Prostate gland (tissue), 2 donors: ENCODE data around the gene DOLK. TPM values are rescaled to one million over a fixed set of nuclear protein-coding genes. Genes with fewer than 3 reads are reported as not detected.
A peak's percentile ranks its signal among the peaks of the same experiment; 100 is the strongest.

ENCODE experiments used
- DNase-seq: peaks from one replicate; pipeline ENCODE4 v3.0.0-alpha.2; 2019; ENCODE audit warnings: low spot score
- H3K27ac ChIP-seq, 2 donors: fragments of 200-600 bp; sonication (generic); 2 replicates each; pipeline ENCODE4 v1.5.1; 2017 to 2019
- H3K27me3 ChIP-seq: fragments of 200-600 bp; sonication (generic); replicated peaks from 2 replicates; pipeline ENCODE4 v1.5.1; 2019; ENCODE audit not compliant: insufficient read depth
- H3K36me3 ChIP-seq, 2 donors: fragments of 200-600 bp; sonication (generic); 1 replicate in 1 of 2; 2 replicates in 1 of 2; pipeline versions ENCODE4 v1.5.1 to v1.8.1; 2017 to 2019
- H3K4me1 ChIP-seq: fragments of 200-600 bp; sonication (generic); replicated peaks from 2 replicates; pipeline ENCODE4 v1.5.1; 2019
- H3K4me3 ChIP-seq, 2 donors: fragments of 200-600 bp; sonication (generic); 2 replicates each; pipeline ENCODE4 v1.5.1; 2017 to 2019
- H3K9me3 ChIP-seq: fragments of 200-600 bp; sonication (generic); 2 replicates; pipeline ENCODE4 v1.5.1; 2017
- CTCF ChIP-seq, 4 experiments: fragments of 200-600 bp in 2 of 4; fragments of 450-650 bp in 2 of 4; sonication (generic) in 2 of 4; IDR thresholded peaks; 1 replicate in 3 of 4; 2 replicates in 1 of 4; pipeline ENCODE4 v1.5.1; 2016 to 2019; ENCODE audit warnings: antibody characterized with exemption in 4 of 4, mild to moderate bottlenecking in 2 of 4, moderate library complexity in 2 of 4
- POLR2A ChIP-seq: fragments of 450-650 bp; IDR thresholded peaks from one replicate; pipeline ENCODE4 v1.6.1; 2016; ENCODE audit warnings: antibody characterized with exemption, mild to moderate bottlenecking
- POLR2AphosphoS5 ChIP-seq: sonication (generic); formaldehyde crosslinking; IDR thresholded peaks from one replicate; pipeline ENCODE4 v1.6.1; 2017; ENCODE audit warnings: antibody characterized with exemption
- WGBS: methylation state at CpG from one replicate; pipeline ENCODE4 v1.1.5; 2018; 5-methylcytosine and 5-hydroxymethylcytosine counted together
- intact Hi-C: fragments of 100-400 bp; cut with DNase I; formaldehyde crosslinking; loops from one replicate; pipeline ENCODE4 v1.14.2; 2022
- total RNA-seq, 2 donors: library from RNA; depleted of rRNA; stranded (reverse); fragments of >200 nt; gene quantifications; one replicate each; pipeline ENCODE4 v1.1.0, GENCODE V29; 2016

DOLK gene
- total RNA-seq, 2 donors from 2014 or later, result 26.6 to 27.3 TPM

GRCh38 chr9:128917151-128917849 lies 30.1 kb downstream of the DOLK start:
- Histone ChIP-seq H3K4me3 (no peak overlapping the region), H3K27me3 (no peaks in the 10 kb centered on the region), H3K36me3 (no peaks in the 10 kb centered on the region), H3K9me3 (no peaks in the 10 kb centered on the region), H3K27ac (peak overlapping the region; percentile 87 to 90), H3K4me1 (peaks cover 41% of the 10 kb centered on the region)
- 40% methylated on average over 26 of the region's 26 CpGs for WGBS
- peak; percentile 89 for DNase-seq
- TF ChIP-seq POLR2A (peak; percentile 34), POLR2AphosphoS5 (peak; percentile 95), CTCF (IDR thresholded peaks at IDR 0.05) (no peak)
- intact Hi-C loops, result no loop called here

- H3K9me3 ChIP-seq, result no peaks in the 10 kb centered on the region
- WGBS, result 73% methylated on average over 11 of the region's 11 CpGs
- no peak for TF ChIP-seq CTCF (IDR thresholded peaks at IDR 0.05)
- no peak for TF ChIP-seq POLR2A
- no peak for TF ChIP-seq POLR2AphosphoS5
- peaks cover 45% of the 10 kb centered on the region for H3K4me1 ChIP-seq
- intact Hi-C loops, result no loop called here
- no peak overlapping the region for H3K4me3 ChIP-seq
- H3K36me3 ChIP-seq, result no peaks in the 10 kb centered on the region
- H3K27me3 ChIP-seq, result no peaks in the 10 kb centered on the region
- peak overlapping the region; percentile 87 to 90 for H3K27ac ChIP-seq
- DNase-seq, result no peak
These were observed 30.7 kb downstream of the DOLK start for GRCh38 chr9:128916745-128917144.

DNA sequence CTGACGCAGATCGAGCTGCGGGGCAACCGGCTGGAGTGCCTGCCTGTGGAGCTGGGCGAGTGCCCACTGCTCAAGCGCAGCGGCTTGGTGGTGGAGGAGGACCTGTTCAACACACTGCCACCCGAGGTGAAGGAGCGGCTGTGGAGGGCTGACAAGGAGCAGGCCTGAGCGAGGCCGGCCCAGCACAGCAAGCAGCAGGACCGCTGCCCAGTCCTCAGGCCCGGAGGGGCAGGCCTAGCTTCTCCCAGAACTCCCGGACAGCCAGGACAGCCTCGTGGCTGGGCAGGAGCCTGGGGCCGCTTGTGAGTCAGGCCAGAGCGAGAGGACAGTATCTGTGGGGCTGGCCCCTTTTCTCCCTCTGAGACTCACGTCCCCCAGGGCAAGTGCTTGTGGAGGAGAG lies 31.2 kb downstream of the DOLK start:
- DNase-seq, result peak; percentile 42
- H3K4me1 ChIP-seq, result peaks cover 46% of the 10 kb centered on the region
- 65% methylated on average over 18 of the region's 18 CpGs for whole genome bisulfite sequencing
- H3K27ac ChIP-seq, result peak overlapping the region; percentile 87 to 90
- H3K9me3 ChIP-seq, result no peaks in the 10 kb centered on the region
- no peaks in the 10 kb centered on the region for H3K27me3 ChIP-seq
- H3K36me3 ChIP-seq, result no peaks in the 10 kb centered on the region
- intact Hi-C loops, result no loop called here
- TF ChIP-seq CTCF (IDR thresholded peaks at IDR 0.05), result no peak
- TF ChIP-seq POLR2AphosphoS5, result no peak
- TF ChIP-seq POLR2A, result no peak
- H3K4me3 ChIP-seq, result no peak overlapping the region

GRCh38 chr9:128913995-128914772 lies 33.2 kb downstream of the DOLK start:
- 79% methylated on average over 23 of the region's 23 CpGs for WGBS

GRCh38 chr9:128913048-128913900 lies 34.1 kb downstream of the DOLK start:
- DNase-seq, result no peak
- WGBS, result 72% methylated on average over 15 of the region's 15 CpGs
- TF ChIP-seq CTCF (IDR thresholded peaks at IDR 0.05), result no peak
- no peak for TF ChIP-seq POLR2AphosphoS5
- no peak for TF ChIP-seq POLR2A
- H3K4me1 ChIP-seq, result peaks cover 38% of the 10 kb centered on the region
- peaks cover 5 to 17% of the 10 kb centered on the region in 2 donors for H3K36me3 ChIP-seq
- peak overlapping the region; percentile 69 to 70 for H3K27ac ChIP-seq
- no peaks in the 10 kb centered on the region for H3K27me3 ChIP-seq
- intact Hi-C loops, result no loop called here
- H3K4me3 ChIP-seq, result no peak overlapping the region
- no peaks in the 10 kb centered on the region for H3K9me3 ChIP-seq

More at GRCh38 chr9:128913995-128914772, 33.2 kb downstream of the DOLK start:
- Histone ChIP-seq H3K4me1 (peaks cover 38% of the 10 kb centered on the region), H3K27ac (peak overlapping the region; percentile 69 to 70), H3K36me3 (peaks cover 0 to 8% of the 10 kb centered on the region in 2 donors), H3K4me3 (no peak overlapping the region), H3K9me3 (no peaks in the 10 kb centered on the region), H3K27me3 (no peaks in the 10 kb centered on the region)
- TF ChIP-seq POLR2A (no peak), POLR2AphosphoS5 (no peak)
- intact Hi-C loops, result no loop called here
- DNase-seq, result no peak
